H9 (cell line): Measurements from ENCODE around the gene PFDN2. TPM values are rescaled to one million over a fixed set of nuclear protein-coding genes. Genes with fewer than 3 reads are reported as not detected.

ENCODE experiments used
- DNase-seq: peaks from one replicate; pipeline ENCODE4 v3.0.0-alpha.2; 2017
- H2AFZ ChIP-seq: one replicate; pipeline ENCODE4 v1.6.1; 2013; ENCODE audit warnings: mild to moderate bottlenecking, low read length, control low read depth, moderate library complexity
- H2AK5ac ChIP-seq: 2 replicates; pipeline ENCODE4 v1.6.1; 2013; ENCODE audit warnings: low read length, control low read depth, mixed read lengths; ENCODE audit not compliant: insufficient read length
- H2BK120ac ChIP-seq: one replicate; pipeline ENCODE4 v1.6.1; 2013; ENCODE audit warnings: low read depth, mild to moderate bottlenecking, low read length, control low read depth, inconsistent platforms; ENCODE audit not compliant: poor library complexity, severe bottlenecking
- H2BK12ac ChIP-seq: 2 replicates; pipeline ENCODE4 v1.6.1; 2013; ENCODE audit warnings: low read length, control low read depth, mixed read lengths, low read depth; ENCODE audit not compliant: insufficient read length
- H2BK15ac ChIP-seq: 2 replicates; pipeline ENCODE4 v1.6.1; 2013; ENCODE audit warnings: low read depth, low read length, control low read depth
- H2BK20ac ChIP-seq: one replicate; pipeline ENCODE4 v1.6.1; 2013; ENCODE audit warnings: low read depth, mild to moderate bottlenecking, low read length, control low read depth, inconsistent platforms; ENCODE audit not compliant: poor library complexity, severe bottlenecking
- H2BK5ac ChIP-seq: 2 replicates; pipeline ENCODE4 v1.6.1; 2013; ENCODE audit warnings: low read length, control low read depth, mixed read lengths; ENCODE audit not compliant: insufficient read length
- H3K14ac ChIP-seq: 2 replicates; pipeline ENCODE4 v1.6.1; 2013; ENCODE audit warnings: low read length, control low read depth; ENCODE audit not compliant: insufficient read depth
- H3K18ac ChIP-seq: 2 replicates; pipeline ENCODE4 v1.6.1; 2013; ENCODE audit warnings: low read depth, mild to moderate bottlenecking, mixed read lengths, low read length, control low read depth; ENCODE audit not compliant: insufficient read length
- H3K23ac ChIP-seq: 2 replicates; pipeline ENCODE4 v1.6.1; 2013; ENCODE audit warnings: low read length, control low read depth, mixed read lengths, low read depth; ENCODE audit not compliant: insufficient read length
- H3K23me2 ChIP-seq: 2 replicates; pipeline ENCODE4 v1.6.1; 2013; ENCODE audit warnings: low read depth, mild to moderate bottlenecking, mixed read lengths, low read length, control low read depth; ENCODE audit not compliant: insufficient read length, poor library complexity, severe bottlenecking
- H3K27ac ChIP-seq: 2 replicates; pipeline ENCODE4 v1.5.1; 2013; ENCODE audit warnings: low read length, control low read depth, mixed read lengths, low read depth; ENCODE audit not compliant: insufficient read length
- H3K27me3 ChIP-seq: 2 replicates; pipeline ENCODE4 v1.6.1; 2013; ENCODE audit warnings: low read length, control low read depth, inconsistent platforms; ENCODE audit not compliant: insufficient read depth
- H3K4ac ChIP-seq: 2 replicates; pipeline ENCODE4 v1.6.1; 2013; ENCODE audit warnings: low read depth, mild to moderate bottlenecking, control low read depth, inconsistent platforms, low read length, moderate library complexity
- H3K4me1 ChIP-seq: 2 replicates; pipeline ENCODE4 v1.6.1; 2013; ENCODE audit warnings: low read length, control low read depth, inconsistent platforms; ENCODE audit not compliant: insufficient read depth
- H3K4me2 ChIP-seq: 2 replicates; pipeline ENCODE4 v1.6.1; 2013; ENCODE audit warnings: low read length, control low read depth, mixed read lengths; ENCODE audit not compliant: insufficient read length, insufficient read depth
- H3K56ac ChIP-seq: 2 replicates; pipeline ENCODE4 v1.6.1; 2013; ENCODE audit warnings: low read depth, mild to moderate bottlenecking, mixed read lengths, low read length, control low read depth; ENCODE audit not compliant: insufficient read length
- H3K79me1 ChIP-seq: 2 replicates; pipeline ENCODE4 v1.6.1; 2013; ENCODE audit warnings: low read depth, mild to moderate bottlenecking, moderate library complexity, low read length, control low read depth, inconsistent platforms; ENCODE audit not compliant: insufficient read depth, poor library complexity, severe bottlenecking
- H3K79me2 ChIP-seq: 2 replicates; pipeline ENCODE4 v1.6.1; 2013; ENCODE audit warnings: low read length, control low read depth, inconsistent platforms; ENCODE audit not compliant: insufficient read depth
- H3K9ac ChIP-seq: 2 replicates; pipeline ENCODE4 v1.6.1; 2013; ENCODE audit warnings: low read length, control low read depth, mixed read lengths; ENCODE audit not compliant: insufficient read length; ENCODE audit errors: extremely low read depth
- H3K9me3 ChIP-seq: one replicate; pipeline ENCODE4 v1.6.1; 2013; ENCODE audit warnings: low read depth, low read length, inconsistent platforms; ENCODE audit not compliant: control insufficient read depth
- H3T11ph ChIP-seq: one replicate; pipeline ENCODE4 v1.6.1; 2013; ENCODE audit warnings: mild to moderate bottlenecking, low read length, control low read depth, inconsistent platforms
- H4K20me1 ChIP-seq: one replicate; pipeline ENCODE4 v1.6.1; 2013; ENCODE audit not compliant: control insufficient read depth, insufficient read length, insufficient read depth
- H4K5ac ChIP-seq: 2 replicates; pipeline ENCODE4 v1.6.1; 2013; ENCODE audit warnings: low read depth, mild to moderate bottlenecking, mixed read lengths, low read length, control low read depth; ENCODE audit not compliant: insufficient read length
- H4K8ac ChIP-seq: replicated peaks from 2 replicates; pipeline ENCODE4 v1.6.1; 2013; ENCODE audit warnings: low read length, control low read depth, mixed read lengths, low read depth; ENCODE audit not compliant: insufficient read length
- H4K91ac ChIP-seq: 2 replicates; pipeline ENCODE4 v1.6.1; 2013; ENCODE audit warnings: low read depth, mild to moderate bottlenecking, moderate library complexity, mixed read lengths, low read length, control low read depth; ENCODE audit not compliant: insufficient read length
- H3K27ac Mint-ChIP-seq, 3 experiments: 2 replicates in 2 of 3; 3 replicates in 1 of 3; pipeline ENCODE4 v1.8.0; 2020 to 2021; ENCODE audit warnings: mixed read lengths in 3 of 3, mild to moderate bottlenecking in 1 of 3, moderate library complexity in 1 of 3
- H3K27me3 Mint-ChIP-seq: 2 replicates; pipeline ENCODE4 v1.8.0; 2021; ENCODE audit warnings: low read depth, mild to moderate bottlenecking, moderate library complexity, mixed read lengths
- H3K36me3 Mint-ChIP-seq, 3 experiments: 2 replicates in 2 of 3; 3 replicates in 1 of 3; pipeline ENCODE4 v1.8.0; 2020 to 2021; ENCODE audit warnings: low read depth in 3 of 3, mixed read lengths in 3 of 3; ENCODE audit not compliant: insufficient read depth in 1 of 3
- H3K4me1 Mint-ChIP-seq, 2 experiments: 2 replicates each; pipeline ENCODE4 v1.8.0; 2020; ENCODE audit warnings: mixed read lengths in 2 of 2
- H3K4me3 Mint-ChIP-seq, 2 experiments: 2 replicates in 1 of 2; 3 replicates in 1 of 2; pipeline ENCODE4 v1.8.0; 2020 to 2021; ENCODE audit warnings: mild to moderate bottlenecking in 2 of 2, mixed read lengths in 2 of 2, moderate library complexity in 1 of 2
- H3K9me3 Mint-ChIP-seq, 2 experiments: 2 replicates in 1 of 2; 3 replicates in 1 of 2; pipeline ENCODE4 v1.8.0; 2020; ENCODE audit warnings: mild to moderate bottlenecking in 2 of 2, mixed read lengths in 2 of 2, moderate library complexity in 1 of 2
- CTCF ChIP-seq: fragments of 200-600 bp; sonication (generic); conservative IDR thresholded peaks from 3 replicates; pipeline ENCODE4 v1.8.0; 2021; ENCODE audit warnings: antibody characterized with exemption, mild to moderate bottlenecking
- WGBS: extraction: QIAGEN DNeasy Blood & Tissue Kit; methylation state at CpG from one replicate; pipeline ENCODE4 v1.1.7; 2013; ENCODE audit warnings: missing lambda C conversion rate, low lambda C conversion rate, mixed read lengths; ENCODE audit not compliant: insufficient read length; ENCODE audit errors: extremely low coverage; 5-methylcytosine and 5-hydroxymethylcytosine counted together
- total RNA-seq: library from RNA; stranded (reverse); gene quantifications from 2 replicates; pipeline ENCODE4 v1.2.1, GENCODE V29; 2021

PFDN2 gene
- total RNA-seq, 1 experiment from 2014 or later, result 71.8 TPM

- no CpG with 5 or more reads among the region's 3 CpGs for WGBS
- no peaks in the 10 kb centered on the region; a peak in 1 of 7 replicates for H3K36me3 Mint-ChIP-seq
- TF ChIP-seq CTCF, result no peak
- Histone ChIP-seq H3K18ac (no peak overlapping the region), H3K56ac (no peak overlapping the region), H2BK5ac (no peak overlapping the region), H2AFZ (no peak overlapping the region), H2BK12ac (no peak overlapping the region), H3T11ph (no peak overlapping the region), H3K79me2 (no peaks in the 10 kb centered on the region), H3K14ac (no peak overlapping the region), H3K27ac (no peak overlapping the region), H3K27me3 (no peaks in the 10 kb centered on the region), H4K5ac (no peak overlapping the region), H2AK5ac (no peak overlapping the region), H2BK15ac (no peak overlapping the region), H3K4me1 (no peaks in the 10 kb centered on the region), H4K91ac (no peak overlapping the region), H3K4me2 (no peak overlapping the region), H3K9ac (no peak overlapping the region), H2BK120ac (no peak overlapping the region), H3K23ac (no peak overlapping the region), H3K9me3 (no peaks in the 10 kb centered on the region), H3K23me2 (no peaks in the 10 kb centered on the region), H2BK20ac (no peak overlapping the region), H4K20me1 (no peaks in the 10 kb centered on the region), H4K8ac (no peak overlapping the region), H3K79me1 (no peaks in the 10 kb centered on the region), H3K4ac (no peak overlapping the region)
- H3K4me3 Mint-ChIP-seq, result no peak overlapping the region
- H3K27ac Mint-ChIP-seq, result no peak overlapping the region
- H3K4me1 Mint-ChIP-seq, result 0 out of 4 replicates have a peak, but pooled peaks cover 0 to 3% of the 10 kb centered on the region in 2 experiments
- H3K27me3 Mint-ChIP-seq, result no peaks in the 10 kb centered on the region; the same call in 1 of the 2 replicates
- no peak for DNase-seq
- no peaks in the 10 kb centered on the region for H3K9me3 Mint-ChIP-seq
Observed at GRCh38 chr1:161145832-161146231, 28.0 kb upstream of the PFDN2 start.
